A549 treated with CpdA at 1 μM for 4 hours (cell line): ENCODE data around the gene TMA7. TPM values are rescaled to one million over a fixed set of nuclear protein-coding genes. Genes with fewer than 3 reads are reported as not detected.

Experiments
- total RNA-seq: library from RNA; stranded (reverse); fragments of 200-300 nt; extraction: Qiagen RNA extraction; gene quantifications from 5 replicates; pipeline ENCODE4 v1.2.3, GENCODE V29; 2022; ENCODE audit warnings: low read depth

TMA7 gene
- total RNA-seq: 260 to 415 TPM (median 305 TPM) in 5 replicates

GRCh38 chr3:48439820-48440589 is at the start of gene TMA7, which contains the start of gene CCDC51:
Gene TMA7, plus strand, starts transcription at chr3:48440257. Its CDS starts 40 bp downstream, at chr3:48440297.
Gene CCDC51, minus strand, starts transcription at chr3:48440119. Its CDS starts 4,991 bp downstream, at chr3:48435128.

GRCh38 chr3:48429960-48430707 is 9.9 kb upstream of the TMA7 start, which contains the start of gene PLXNB1:
Gene PLXNB1, minus strand, starts transcription at chr3:48430086. Its CDS starts 5,475 bp downstream, at chr3:48424611.

DNA sequence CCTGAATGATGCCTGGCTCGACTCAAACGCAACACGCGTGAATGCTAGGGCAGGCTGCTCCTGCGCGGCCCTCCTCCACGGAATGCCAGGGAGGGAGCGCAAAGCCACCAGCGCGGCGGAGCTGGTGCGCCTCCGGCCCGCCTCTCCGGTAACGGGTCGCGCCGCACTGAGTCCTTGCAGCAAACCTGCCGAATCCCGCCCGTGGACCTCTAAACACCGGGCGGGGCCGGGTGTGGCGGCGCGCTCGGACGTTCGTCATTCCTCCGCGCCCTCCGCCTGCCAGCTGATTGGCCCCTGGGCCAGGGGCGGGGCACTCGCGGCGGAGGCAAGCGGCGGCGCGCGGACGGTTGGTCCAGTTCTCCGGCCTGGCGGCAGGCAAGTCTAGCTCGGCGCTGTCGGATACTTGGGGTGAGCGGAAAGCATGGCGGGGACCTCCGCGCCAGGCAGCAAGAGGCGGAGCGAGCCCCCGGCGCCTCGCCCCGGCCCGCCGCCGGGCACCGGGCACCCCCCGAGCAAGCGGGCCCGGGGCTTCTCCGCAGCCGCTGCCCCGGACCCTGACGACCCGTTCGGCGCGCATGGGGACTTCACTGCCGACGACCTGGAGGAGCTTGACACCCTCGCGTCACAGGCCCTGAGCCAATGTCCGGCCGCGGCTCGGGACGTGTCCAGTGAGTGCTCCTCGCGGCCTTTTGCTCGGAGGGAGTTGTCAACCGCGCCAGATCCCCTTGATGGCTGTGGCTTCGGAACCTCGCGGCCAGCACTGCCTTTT is 6.6 kb downstream of the TMA7 start, which contains the start of gene ATRIP:
ATRIP (plus strand) TSS at position 313 of the 769 bp plus-strand sequence; CDS start at position 422, 109 bp downstream.

Other genes with a start within 250 kb of the TMA7 start
- gene CAMP, start 216.8 kb upstream of the TMA7 start, total RNA-seq: 0.23 TPM in 1 of 5 replicates, not detected in the others
- gene ZNF589, start 199.2 kb upstream of the TMA7 start, total RNA-seq: 2.2 to 3.0 TPM (median 2.4 TPM) in 5 replicates
- 22.6 to 26.2 TPM (median 24.6 TPM) in 5 replicates for gene NME6, start 138.9 kb upstream of the TMA7 start, total RNA-seq
- not detected in 5 replicates for gene SPINK8, start 106.6 kb upstream of the TMA7 start, total RNA-seq
- not detected in 5 replicates for gene FBXW12, start 68.0 kb upstream of the TMA7 start, total RNA-seq
- gene PLXNB1, start 10.2 kb upstream of the TMA7 start, total RNA-seq: 13.7 to 17.6 TPM (median 14.1 TPM) in 5 replicates
- 24.0 to 28.4 TPM (median 26.6 TPM) in 5 replicates for gene CCDC51, start 138 bp upstream of the TMA7 start, total RNA-seq
- gene ATRIP, start 6.5 kb downstream of the TMA7 start, total RNA-seq: 7.8 to 9.4 TPM (median 9.3 TPM) in 5 replicates
- 102 to 137 TPM (median 129 TPM) in 5 replicates for gene SHISA5, start 63.9 kb downstream of the TMA7 start, total RNA-seq
- gene PFKFB4, start 116.5 kb downstream of the TMA7 start, total RNA-seq: 14.0 to 25.2 TPM (median 15.7 TPM) in 5 replicates
- gene UCN2, start 123.5 kb downstream of the TMA7 start, total RNA-seq: 8.5 to 11.8 TPM (median 10.2 TPM) in 5 replicates
- 152 to 242 TPM (median 215 TPM) in 5 replicates for gene COL7A1, start 155.1 kb downstream of the TMA7 start, total RNA-seq
- 161 to 184 TPM (median 180 TPM) in 5 replicates for gene UQCRC1, start 169.4 kb downstream of the TMA7 start, total RNA-seq
- gene TMEM89, start 181.5 kb downstream of the TMA7 start, total RNA-seq: 0.15 to 0.24 TPM in 2 of 5 replicates, not detected in the others
- 15.3 to 21.4 TPM (median 18.9 TPM) in 5 replicates for gene SLC26A6, start 195.2 kb downstream of the TMA7 start, total RNA-seq
- 3.0 to 5.4 TPM (median 4.7 TPM) in 5 replicates for gene CELSR3, start 222.6 kb downstream of the TMA7 start, total RNA-seq
- gene NCKIPSD, start 245.7 kb downstream of the TMA7 start, total RNA-seq: 8.2 to 10.9 TPM (median 9.0 TPM) in 5 replicates